Measurements from ENCODE around the gene SOCS6.

The SOCS6 gene

DNA sequence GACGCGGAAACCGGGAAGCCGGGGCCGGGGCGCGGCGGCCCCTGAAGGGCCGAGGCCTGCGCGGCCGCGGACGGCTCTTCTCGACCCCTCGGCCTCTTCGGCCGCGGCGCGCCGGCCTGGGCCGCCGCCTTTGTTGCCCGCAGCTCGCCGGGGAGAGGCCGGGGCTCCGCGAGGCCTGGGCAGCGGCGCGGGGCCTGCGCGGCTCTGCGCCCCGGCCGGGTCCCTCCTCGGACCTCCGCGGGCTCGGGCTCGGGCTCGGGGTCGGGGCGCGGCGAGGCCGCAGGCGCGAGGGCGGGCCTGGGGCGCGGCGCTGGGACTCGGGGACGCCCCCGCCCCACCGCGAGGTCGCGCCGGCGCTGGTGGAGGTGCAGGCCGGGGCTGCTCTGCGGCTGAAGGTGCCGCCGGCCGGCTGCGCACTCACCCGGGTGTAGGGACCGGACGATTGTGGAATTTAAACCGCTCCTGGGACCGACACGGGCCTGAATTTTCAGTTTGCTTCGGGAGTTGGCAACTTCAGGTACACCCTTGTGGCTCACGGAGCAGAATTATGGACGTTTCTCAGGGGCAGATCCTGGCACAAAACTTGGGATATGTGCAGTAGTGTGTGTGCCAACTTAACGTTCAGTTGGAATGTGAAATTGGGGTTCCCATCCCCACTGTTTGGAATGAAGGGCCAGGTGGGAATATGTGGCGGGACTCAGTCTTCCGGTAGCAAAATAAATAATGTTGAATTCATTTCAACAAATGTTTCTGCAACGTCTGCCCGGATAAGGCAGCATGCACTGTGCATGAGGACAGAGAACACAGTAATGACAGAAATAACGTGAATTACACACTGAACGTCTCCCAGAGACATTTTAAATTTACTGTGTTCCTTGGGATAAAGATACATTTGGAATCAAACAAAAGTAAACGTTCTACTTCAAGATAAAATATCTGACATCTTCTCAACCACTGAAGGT, 787 bp downstream of the SOCS6 start:
- no peak for DNase-seq (ENCODE audit: low read depth)

DNA sequence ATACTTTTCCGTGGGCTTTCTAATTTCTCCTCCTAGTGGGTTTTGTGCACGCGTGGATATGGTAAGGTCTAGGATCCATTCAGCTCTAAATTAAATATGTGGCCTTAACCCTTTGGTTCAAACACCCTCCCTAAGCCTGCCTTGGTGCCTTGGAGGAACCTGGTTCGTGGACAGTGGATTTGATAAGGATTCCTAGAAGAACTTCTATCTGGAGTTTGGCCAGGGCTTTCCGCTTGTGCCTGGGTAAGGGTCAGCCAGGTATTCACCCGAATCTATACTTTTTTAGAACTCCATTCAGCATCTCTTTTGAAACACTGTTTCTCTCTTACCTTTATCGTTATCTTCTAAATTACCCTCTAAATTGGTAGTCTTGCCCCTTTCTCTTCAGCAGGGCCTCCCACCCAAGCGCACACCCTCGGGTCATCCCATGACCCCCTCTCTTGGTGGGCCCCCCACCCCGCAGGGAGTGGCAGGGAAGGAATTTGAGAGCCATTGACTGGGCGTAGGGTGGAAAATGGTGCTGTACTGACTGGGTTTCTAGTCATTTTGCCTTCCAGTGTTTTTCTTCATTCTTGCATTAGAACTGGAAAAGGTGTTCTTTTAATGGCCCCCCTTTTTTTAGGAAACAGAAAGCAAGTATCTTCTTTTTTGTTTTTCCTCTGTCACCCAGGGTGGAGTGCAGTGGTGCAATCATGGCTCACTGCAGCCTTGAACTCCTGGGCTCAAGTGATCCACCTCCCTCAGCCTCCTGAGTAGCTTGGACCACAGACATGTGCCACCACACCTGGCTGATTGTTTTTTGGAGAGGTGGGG, 1.8 kb downstream of the SOCS6 start:
- no peak for DNase-seq (ENCODE audit: low read depth)

DNA sequence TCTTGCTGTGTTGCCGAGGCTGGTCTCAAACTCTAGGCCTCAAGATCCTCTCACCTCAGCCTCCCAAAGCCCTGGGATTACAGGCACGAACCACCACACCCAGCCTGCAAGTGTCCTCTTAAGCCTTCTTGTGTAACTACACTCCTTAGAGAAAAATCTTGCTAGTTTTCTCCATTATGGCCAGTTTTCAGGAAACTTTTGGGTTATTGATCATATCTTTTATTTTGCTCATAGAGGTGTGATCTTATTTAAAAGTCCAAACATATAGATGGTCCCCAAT, 2.4 kb downstream of the SOCS6 start:
- no peak for DNase-seq (ENCODE audit: low read depth)

DNA sequence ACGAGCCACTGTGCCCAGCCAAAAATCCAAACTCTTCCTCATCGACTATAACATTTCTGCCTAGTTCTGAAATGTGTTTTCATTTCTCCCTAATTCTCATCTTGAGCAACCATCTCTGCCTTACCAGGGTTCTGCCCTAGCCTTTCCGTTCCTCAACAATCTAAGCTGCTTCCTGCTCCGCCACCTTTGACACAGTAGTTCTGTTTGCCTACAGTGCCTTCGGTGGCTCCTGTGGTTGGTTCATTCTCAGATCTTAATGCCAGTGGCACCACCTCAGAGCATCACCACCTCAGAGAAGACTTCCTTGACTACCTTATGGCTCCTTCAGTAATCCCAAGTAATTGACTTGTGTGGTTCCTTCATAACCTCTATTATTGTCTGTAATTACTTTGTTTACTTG, 3.8 kb downstream of the SOCS6 start:
- no peak for DNase-seq (ENCODE audit: low read depth)

DNA sequence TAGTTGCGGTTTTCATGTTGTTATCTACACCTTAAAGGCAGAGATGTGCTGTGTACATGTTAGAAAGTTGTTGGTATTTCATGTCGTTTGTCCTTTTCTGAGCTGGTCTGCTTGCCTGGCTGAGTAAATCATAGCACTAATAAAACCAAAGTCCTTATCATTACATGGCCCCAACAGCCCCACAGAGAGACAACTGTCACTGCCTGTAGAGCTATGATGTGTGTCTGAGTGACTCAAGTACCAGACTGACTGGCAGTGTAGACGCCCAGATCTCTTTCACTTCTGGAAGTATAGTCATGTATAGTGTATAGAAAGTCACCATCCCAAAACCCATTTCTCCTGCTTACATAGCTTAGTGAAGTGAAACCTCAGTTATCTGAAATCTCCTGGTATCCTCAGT, 4.3 kb downstream of the SOCS6 start:
- no peak for DNase-seq (ENCODE audit: low read depth)

DNA sequence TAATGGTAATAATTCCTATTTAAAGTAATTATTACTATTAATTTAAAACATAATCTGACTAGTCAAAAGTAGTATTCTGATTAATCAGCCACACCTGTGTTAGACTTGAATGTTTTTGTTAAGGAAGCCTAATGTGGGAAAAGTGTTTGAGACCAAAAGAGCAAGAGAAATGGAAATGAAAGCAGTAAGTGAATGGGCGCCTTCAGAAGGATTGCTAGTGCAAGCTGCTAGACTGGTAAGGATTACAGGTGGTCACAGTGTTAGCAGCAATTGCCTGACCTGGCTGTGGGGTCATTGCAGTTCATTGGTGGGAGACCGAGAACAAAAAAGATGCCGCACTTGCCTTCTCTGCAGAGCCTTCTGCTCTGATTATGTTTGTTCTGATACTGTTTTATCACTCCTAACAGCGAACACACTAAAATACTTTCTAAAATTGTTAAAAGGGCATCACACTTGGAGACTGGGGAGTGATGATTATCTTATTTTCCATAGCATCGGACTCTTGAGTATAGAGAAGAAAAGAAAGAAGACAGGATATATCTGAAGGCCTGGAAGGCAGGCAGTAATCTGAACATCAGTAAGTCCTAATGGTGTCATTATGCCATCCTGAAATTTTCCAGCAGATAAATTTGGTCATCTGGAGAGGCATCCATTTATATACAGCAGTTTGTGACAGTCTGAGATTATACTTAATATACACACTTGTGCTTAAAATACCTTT, 5.8 kb downstream of the SOCS6 start:
- DNase-seq (ENCODE audit: low read depth) = no peak

DNA sequence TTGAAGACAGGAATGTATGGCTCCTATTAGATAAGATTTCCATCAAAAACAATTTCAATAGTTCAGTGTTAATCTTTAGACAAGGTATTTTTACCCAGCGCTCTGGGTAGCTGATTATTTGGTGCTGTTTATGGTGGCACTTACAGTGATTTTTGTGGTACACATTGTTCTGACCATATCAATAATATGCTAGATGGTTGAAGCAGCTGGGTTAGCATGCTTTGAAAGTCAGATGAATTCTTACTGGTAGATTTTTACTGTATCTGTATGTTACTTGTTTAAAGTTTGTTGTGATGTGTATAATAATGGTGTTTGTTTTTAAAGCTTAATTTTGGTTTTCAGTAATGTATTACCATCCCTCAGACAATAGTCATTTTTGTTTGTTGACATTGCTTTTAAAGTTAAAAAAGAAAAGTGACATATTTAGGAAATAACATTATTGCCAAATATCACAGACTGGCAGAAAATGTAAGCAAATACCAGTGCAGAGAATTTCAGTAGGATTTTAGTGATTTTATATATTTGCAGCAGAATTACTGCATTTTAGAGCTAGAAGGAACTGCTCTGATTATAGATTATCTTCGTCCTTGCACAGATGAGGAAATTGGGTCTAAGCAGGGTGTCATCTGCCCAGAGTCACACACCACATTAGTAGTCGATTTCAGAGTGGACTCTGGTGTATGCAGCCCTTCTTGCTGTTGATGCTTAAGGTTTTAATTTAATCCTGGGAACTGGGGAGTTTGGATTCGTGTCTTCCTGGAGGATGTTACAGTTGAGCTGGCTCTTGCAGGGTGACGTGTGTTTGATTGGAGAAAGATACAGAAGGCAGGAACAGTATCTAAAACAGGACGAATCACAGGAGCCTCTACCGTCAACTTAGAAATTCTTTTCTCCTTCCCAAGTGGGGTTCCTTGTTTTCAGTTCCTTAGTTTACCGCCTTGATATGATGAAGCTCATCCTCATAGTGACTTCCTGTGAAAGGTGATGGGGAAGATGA, 6.6 kb downstream of the SOCS6 start:
- no peak for DNase-seq (ENCODE audit: low read depth)

DNA sequence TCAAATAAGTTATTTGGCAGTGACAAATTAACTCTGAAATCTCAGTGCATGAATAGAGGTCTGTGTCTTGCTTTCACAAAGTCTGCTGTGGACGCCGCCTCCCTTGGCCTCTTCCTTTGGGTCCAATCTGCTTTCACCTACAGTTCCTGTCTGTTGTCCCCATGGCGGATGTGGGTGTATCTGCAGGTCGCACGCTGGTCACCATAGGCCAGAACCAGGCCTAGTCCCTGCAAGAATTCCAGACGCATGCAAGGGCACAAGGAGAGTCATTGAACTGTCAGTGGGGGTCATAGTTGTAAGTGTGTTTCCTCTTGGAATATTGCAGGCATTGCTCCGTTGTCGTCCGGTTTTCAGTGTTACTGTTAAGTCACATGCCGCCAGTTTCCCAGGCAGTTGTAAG, 7.4 kb downstream of the SOCS6 start:
- no peak for DNase-seq (ENCODE audit: low read depth)

DNA sequence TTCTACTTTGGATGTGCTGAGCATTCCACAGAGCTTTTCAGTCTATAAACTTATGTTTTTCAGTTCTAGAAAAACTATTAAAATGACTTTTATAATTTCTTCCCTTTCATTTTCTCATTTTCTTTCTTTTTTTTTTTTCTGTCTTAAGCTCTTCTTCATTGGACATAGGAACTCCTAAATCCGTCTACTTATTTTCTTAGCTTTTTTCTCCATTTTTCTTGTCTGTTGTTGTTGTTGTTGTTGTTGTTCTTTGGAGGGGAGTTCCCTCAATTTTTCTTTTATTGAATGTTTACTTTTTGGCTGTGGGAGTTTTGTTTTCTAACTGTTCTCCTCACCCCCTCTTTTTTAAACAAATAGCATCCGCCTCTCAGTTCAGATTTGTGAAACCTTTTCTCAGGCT, 7.9 kb downstream of the SOCS6 start:
- DNase-seq (ENCODE audit: low read depth) = no peak

DNA sequence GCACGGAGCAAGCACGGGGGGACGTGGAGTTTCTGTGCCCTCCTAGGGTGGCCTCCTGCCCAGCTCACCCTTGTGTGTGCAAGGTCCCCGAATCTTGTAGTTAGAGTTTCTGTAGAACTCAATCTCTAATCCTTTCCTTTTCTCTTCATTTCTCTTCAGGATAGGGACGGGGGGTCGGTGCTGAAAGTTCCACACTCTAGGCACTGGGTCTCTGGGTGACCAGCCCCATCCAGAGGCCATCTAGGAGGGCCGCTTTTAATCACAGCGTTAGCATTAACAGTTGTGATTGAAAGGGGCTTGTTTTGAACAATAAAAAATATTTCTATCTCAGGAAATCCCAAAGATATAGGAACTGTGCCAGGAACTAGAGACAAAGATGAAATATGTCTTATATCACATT, 10.5 kb downstream of the SOCS6 start:
- DNase-seq (ENCODE audit: low read depth) = no peak

DNA sequence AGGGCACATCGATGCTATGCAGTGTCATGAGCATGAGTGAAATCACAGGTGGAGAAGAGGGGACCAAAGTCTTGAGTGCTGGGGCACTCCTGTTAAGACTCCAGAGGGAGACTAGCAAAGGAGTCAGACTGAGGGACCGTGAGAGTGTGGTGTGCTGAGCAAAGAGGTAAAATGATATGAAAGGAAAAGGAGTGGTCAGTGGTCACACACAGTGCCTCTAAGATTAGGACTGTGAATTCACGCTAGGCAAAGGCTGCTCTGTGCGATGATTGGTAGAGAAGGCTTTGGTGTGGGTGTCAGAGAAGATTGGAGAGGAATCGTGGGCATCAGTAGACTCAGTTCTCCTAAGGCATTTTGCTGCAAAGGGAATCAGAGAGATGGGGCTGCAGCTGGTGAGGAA, 12.8 kb downstream of the SOCS6 start:
- DNase-seq (ENCODE audit: low read depth) = no peak

DNA sequence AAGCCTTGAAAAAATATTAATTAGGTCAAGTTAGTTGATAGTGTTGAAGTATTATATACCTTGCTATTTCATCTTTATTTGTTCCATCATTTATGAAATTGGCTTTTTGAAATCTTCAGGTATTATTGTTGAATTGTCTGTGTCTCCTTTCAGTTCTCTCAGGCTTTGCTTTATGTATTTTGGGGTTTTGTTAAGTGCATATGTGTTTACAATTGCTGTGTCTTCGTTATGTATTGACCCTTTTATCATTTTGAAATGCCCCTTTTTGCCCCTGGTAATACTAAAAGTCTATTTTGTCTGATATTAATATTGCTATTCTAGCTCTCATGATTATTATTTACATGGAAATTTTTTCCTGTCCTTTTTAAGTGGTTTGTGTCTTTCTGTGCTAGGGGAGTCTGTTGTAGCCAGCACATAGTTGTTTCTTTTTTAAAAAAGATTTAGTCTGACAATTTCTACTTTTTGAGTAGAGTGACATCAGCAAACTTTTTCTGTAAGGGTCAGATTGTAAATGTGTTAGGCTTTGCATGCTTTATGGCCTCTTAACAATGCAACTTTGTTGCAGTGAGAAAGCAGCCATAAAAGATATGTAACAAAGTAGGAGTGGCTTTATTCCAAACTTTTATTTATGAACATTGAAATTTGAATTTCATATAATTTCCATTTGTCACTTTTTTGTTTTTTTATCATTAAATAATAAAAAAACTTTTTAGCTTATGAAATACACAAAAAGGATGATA, 19.9 kb downstream of the SOCS6 start:
- DNase-seq (ENCODE audit: low read depth) = no peak

DNA sequence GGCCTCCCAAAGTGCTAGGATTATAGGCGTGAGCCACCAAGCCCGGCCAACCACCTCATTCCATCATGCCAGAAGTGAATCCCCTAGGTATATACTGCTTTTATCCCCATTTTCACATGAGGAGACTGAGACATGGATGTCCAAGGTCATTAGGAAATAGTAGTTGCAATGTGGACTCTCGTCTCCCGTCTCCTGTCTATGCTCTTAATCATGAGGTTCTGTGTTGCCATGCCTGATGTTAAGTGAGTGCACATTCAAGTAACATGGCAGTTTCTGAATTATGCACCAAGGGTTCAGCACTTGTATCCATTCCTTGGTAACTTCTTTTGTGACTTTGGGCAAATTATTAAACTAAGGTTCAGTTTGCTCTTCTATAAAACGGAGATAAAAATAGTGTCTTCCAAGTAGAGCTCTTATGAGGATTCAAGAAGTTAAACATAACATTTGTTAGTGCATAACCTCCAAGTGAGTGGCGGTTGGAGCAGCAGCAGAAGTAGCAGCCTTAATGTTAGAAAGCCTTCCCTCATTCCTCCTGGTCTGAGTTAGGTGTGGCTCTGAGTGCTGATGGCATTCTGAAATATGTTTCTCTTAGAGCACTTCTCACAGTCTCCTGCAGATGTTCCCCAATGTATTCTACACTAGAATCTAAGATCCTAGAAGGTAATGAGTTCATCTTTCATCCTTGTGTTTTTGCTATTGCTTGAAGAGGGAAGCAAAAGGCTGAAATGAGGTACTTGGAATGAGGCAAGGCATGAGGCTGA, 21.9 kb downstream of the SOCS6 start:
- DNase-seq (ENCODE audit: low read depth) = no peak

DNA sequence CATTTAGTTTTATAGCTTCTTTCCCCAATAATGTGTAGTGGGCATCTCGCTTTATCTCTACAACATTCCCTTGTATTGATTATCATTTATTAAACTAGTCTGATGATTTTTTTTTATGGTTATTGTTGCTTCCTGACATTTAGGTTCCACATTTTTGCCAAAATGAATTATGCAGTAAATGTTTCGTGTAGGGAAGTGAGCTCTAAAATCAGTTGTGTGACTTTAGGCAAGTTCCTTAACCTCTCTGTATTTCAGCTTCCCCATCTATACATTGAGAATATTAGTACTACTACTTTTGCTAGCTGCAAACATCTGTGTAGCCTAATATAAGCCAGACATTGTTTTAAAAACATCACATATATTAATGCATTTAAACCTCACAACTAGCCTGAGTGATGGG, 22.9 kb downstream of the SOCS6 start:
- DNase-seq (ENCODE audit: low read depth) = no peak

DNA sequence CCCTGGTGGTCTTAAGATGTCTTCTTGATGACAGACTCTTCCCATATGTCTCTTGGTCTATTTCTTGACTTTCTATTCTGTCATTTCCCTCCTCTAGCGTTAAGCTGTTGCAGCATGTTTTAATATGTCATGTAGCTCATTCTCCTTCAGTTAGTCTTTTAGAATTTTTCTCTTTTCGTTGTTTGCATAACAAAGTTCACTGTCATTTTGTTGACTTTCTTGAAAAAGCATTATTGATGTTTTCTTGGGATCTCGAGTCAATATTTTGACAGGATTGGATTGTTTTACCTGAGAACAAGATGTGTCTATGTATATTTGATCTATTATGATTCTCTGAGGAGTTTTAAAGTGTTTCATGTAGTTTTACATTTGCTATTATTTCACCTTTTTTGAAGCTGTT, 24.8 kb downstream of the SOCS6 start:
- no peak for DNase-seq (ENCODE audit: low read depth)

DNA sequence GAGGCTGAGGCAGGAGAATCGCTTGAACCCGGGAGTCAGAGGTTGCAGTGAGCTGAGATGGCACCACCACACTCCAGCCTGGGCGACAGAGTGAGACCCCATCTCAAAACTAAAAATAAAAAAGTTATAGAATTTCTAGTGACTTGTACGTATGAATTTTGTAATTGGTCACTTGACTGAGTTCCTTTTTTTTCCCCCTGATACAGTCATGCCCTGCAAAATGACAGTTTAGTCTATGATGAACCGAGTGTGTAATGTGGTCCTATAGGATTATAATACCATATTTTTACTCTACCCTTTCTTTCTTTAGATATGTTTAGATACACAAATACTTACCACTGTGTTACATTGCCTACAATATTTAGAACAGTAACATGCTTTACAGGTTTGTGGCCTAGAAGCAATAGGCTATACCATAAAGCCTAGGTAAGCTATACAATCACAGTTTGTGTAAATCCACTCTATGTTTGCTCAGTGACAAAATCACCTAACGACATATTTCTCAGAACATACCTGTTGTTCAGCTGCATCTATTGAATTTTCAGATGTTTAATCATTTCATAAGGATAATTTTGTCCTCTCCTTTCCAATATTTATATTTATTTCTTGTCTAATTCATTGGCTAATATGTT, 25.4 kb downstream of the SOCS6 start:
- no peak for DNase-seq (ENCODE audit: low read depth)

DNA sequence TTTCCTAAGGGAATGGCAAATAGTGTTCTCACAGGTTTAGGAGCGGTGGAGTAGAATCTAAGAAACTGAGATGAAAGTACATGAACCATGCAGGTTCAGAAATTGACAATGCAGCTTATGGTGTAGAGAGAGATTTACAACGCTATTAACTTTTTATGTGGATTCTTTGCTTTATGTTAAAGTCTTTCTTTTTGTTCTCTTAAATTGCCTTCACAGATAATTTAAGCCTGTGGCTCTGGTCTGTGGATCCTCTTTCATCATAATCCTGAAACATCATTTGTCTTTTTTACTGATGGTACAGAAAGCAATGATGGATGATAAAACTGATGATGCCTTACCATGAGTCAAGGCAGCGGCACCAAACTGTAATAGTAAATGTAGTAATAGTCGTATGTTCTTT, 30.3 kb downstream of the SOCS6 start:
- DNase-seq (ENCODE audit: low read depth) = no peak

DNA sequence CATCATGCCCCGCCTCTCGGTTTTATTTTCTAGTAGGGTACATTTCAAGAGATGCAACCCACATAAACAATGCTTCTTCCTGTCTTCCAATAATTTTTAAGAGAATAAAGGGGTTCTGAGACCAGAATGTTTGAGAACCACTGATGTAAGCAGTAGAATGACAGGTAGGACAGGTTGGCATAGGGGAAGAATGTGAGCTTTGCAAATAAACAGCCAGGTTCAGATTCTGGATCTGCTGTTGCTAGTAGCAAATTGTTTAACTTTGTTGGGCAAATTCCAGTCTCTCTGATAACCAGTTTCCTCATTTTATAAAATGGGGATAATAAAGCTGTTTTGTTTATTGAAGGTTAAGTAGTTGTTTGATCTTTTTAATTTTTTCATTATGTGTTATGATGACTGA, 32.8 kb downstream of the SOCS6 start:
- DNase-seq (ENCODE audit: low read depth) = no peak

DNA sequence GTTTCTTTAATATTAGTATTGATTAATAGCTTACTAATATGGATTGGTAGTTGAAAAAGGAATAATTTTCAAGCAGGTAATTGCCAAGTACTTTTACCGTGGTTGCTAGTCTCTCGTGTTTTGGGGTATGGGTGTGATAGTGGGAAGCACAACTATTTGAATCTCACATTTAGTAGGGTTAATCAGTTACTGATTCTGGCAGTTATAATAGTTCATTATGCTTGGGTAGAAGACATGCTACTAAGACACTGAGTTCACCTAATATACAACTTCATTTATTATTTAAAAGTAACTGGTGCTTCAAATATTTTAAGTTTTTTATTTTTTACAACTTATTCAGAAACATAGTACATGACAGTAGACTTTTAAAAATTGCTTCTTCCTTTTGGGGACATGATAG, 33.5 kb downstream of the SOCS6 start:
- DNase-seq (ENCODE audit: low read depth) = no peak

DNA sequence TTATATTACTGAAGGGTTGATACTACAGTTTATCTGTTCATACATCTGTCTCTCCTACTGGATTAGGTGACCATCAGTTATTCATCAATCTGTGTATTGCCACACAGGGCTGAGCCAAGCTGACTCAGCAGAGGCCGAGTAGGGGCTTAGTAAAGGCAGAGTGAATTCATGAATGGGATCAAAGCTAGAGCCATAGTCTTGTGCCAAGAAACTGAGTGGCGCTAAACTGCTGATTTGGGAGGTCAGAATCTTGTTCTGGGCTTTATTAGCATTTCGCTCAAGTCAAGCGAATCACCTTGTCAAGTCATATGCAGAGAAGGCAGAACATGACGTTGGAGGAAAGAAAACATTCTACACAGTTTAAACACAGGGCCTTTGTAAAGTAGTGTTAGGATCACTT, 34.1 kb downstream of the SOCS6 start:
- DNase-seq (ENCODE audit: low read depth) = no peak
